Measurements from ENCODE around the gene S1PR3. TPM values are rescaled to one million over a fixed set of nuclear protein-coding genes. Genes with fewer than 3 reads are reported as not detected.
"Not testable (repeated sequence)": the region's sequence is repeated elsewhere in the genome, so short reads cannot be mapped to it uniquely, and the experiment has no call there.

S1PR3 gene
- 24.6 TPM for polyA plus RNA-seq (ENCODE audit: insufficient read length)

GRCh38 chr9:88991066-88992034 is at the start of gene S1PR3:
Gene S1PR3, plus strand, starts transcription at chr9:88991468. Its CDS starts 9,733 bp downstream, at chr9:89001201.
- peak; percentile 36 for DNase-seq (ENCODE audit: low read depth)

GRCh38 chr9:88941586-88941985 is 49.7 kb upstream of the S1PR3 start:
- not testable (repeated sequence) for DNase-seq (ENCODE audit: low read depth)

GRCh38 chr9:88942411-88942810 is 48.9 kb upstream of the S1PR3 start:
- DNase-seq (ENCODE audit: low read depth) = no peak

- no peak for DNase-seq (ENCODE audit: low read depth)
Observed at GRCh38 chr9:88945636-88946333, 45.5 kb upstream of the S1PR3 start.

- no peak for DNase-seq (ENCODE audit: low read depth)
Observed at GRCh38 chr9:88947581-88948573, 43.4 kb upstream of the S1PR3 start.

- DNase-seq (ENCODE audit: low read depth) = peak; percentile 14
Observed at GRCh38 chr9:88949425-88949824, 41.8 kb upstream of the S1PR3 start.

GRCh38 chr9:88949961-88950340 is 41.3 kb upstream of the S1PR3 start:
- no peak for DNase-seq (ENCODE audit: low read depth)

- peak; percentile 22 for DNase-seq (ENCODE audit: low read depth)
Observed at GRCh38 chr9:88950341-88951154, 40.7 kb upstream of the S1PR3 start.

GRCh38 chr9:88951155-88951542 is 40.1 kb upstream of the S1PR3 start:
- no peak for DNase-seq (ENCODE audit: low read depth)

GRCh38 chr9:88952086-88952615 is 39.1 kb upstream of the S1PR3 start:
- DNase-seq (ENCODE audit: low read depth) = no peak

- no peak for DNase-seq (ENCODE audit: low read depth)
Observed at GRCh38 chr9:88952976-88953375, 38.3 kb upstream of the S1PR3 start.

- DNase-seq (ENCODE audit: low read depth) = peak; percentile 9
Observed at GRCh38 chr9:88953381-88954029, 37.8 kb upstream of the S1PR3 start.

GRCh38 chr9:88954066-88954465 is 37.2 kb upstream of the S1PR3 start:
- no peak for DNase-seq (ENCODE audit: low read depth)

GRCh38 chr9:88957526-88957925 is 33.7 kb upstream of the S1PR3 start:
- no peak for DNase-seq (ENCODE audit: low read depth)

GRCh38 chr9:88959727-88960469 is 31.4 kb upstream of the S1PR3 start:
- no peak for DNase-seq (ENCODE audit: low read depth)

- DNase-seq (ENCODE audit: low read depth) = no peak
Observed at GRCh38 chr9:88960632-88961031, 30.6 kb upstream of the S1PR3 start.

- no peak for DNase-seq (ENCODE audit: low read depth)
Observed at GRCh38 chr9:88965473-88965872, 25.8 kb upstream of the S1PR3 start.

- no peak for DNase-seq (ENCODE audit: low read depth)
Observed at GRCh38 chr9:88966894-88967676, 24.2 kb upstream of the S1PR3 start.

Data from forelimb muscle (tissue), 1 donor.